ENCODE data around the gene CD99L2.
A peak's percentile ranks its signal among the peaks of the same experiment; 100 is the strongest.

CD99L2 gene

GRCh38 chrX:150871341-150871811 is 27.1 kb downstream of the CD99L2 start:
- no peak for DNase-seq (ENCODE audit: low read depth)
- no peak for TF ChIP-seq CTCF (conservative IDR thresholded peaks at IDR 0.05; ENCODE audit: control insufficient read depth, insufficient read depth, low read depth, low read length)

GRCh38 chrX:150870487-150871340 is 27.8 kb downstream of the CD99L2 start:
- no peak overlapping the region for H3K4me3 ChIP-seq (ENCODE audit: control insufficient read depth, low read depth, low read length)
- DNase-seq (ENCODE audit: low read depth): peak; percentile 33
- no peak for TF ChIP-seq CTCF (conservative IDR thresholded peaks at IDR 0.05; ENCODE audit: control insufficient read depth, insufficient read depth, low read depth, low read length)

More at GRCh38 chrX:150871341-150871811, 27.1 kb downstream of the CD99L2 start:
- no peak overlapping the region for H3K4me3 ChIP-seq (ENCODE audit: control insufficient read depth, low read depth, low read length)

GRCh38 chrX:150870029-150870428 is 28.4 kb downstream of the CD99L2 start:
- TF ChIP-seq CTCF (conservative IDR thresholded peaks at IDR 0.05; ENCODE audit: control insufficient read depth, insufficient read depth, low read depth, low read length): no peak
- H3K4me3 ChIP-seq (ENCODE audit: control insufficient read depth, low read depth, low read length): no peak overlapping the region
- no peak for DNase-seq (ENCODE audit: low read depth)

- H3K4me3 ChIP-seq (ENCODE audit: control insufficient read depth, low read depth, low read length): no peak overlapping the region
- DNase-seq (ENCODE audit: low read depth): no peak
- TF ChIP-seq CTCF (conservative IDR thresholded peaks at IDR 0.05; ENCODE audit: control insufficient read depth, insufficient read depth, low read depth, low read length): no peak
Observed at GRCh38 chrX:150869450-150869849, 29.0 kb downstream of the CD99L2 start.

- H3K4me3 ChIP-seq (ENCODE audit: control insufficient read depth, low read depth, low read length): no peak overlapping the region
- TF ChIP-seq CTCF (conservative IDR thresholded peaks at IDR 0.05; ENCODE audit: control insufficient read depth, insufficient read depth, low read depth, low read length): no peak
- DNase-seq (ENCODE audit: low read depth): no peak
Observed at GRCh38 chrX:150868625-150869024, 29.8 kb downstream of the CD99L2 start.

- DNase-seq (ENCODE audit: low read depth): no peak
- no peak for TF ChIP-seq CTCF (conservative IDR thresholded peaks at IDR 0.05; ENCODE audit: control insufficient read depth, insufficient read depth, low read depth, low read length)
- H3K4me3 ChIP-seq (ENCODE audit: control insufficient read depth, low read depth, low read length): no peak overlapping the region
Observed at GRCh38 chrX:150864127-150864526, 34.3 kb downstream of the CD99L2 start.
